ENCODE measurements around the gene PKD1. TPM values are rescaled to one million over a fixed set of nuclear protein-coding genes. Genes with fewer than 3 reads are reported as not detected.

PKD1 gene
- total and polyA plus RNA-seq, 2 experiments from 2014 or later = 35.9 to 60.6 TPM

DNA sequence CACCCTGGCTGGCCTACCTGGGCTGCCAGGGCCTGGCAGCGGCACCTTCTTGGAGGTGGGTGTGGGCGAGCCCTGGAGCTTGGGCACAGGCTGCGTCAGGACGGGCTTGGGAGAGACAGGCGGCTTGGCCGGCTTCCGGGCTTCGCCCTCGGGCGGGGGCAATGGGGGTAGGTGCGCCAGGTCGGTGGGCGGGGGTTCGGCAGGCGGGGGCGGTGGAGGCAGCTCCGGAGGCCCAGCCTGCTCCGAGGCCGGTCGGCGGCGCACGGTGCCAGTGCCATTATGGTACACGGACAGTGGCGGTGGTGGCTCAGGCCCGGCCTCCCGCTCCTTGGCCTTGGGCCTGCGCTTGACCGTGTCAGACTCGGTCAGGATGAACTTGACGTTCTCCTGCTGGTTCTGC lies 43.9 kb upstream of the PKD1 start:
- no peaks in the 10 kb centered on the region for H3K27me3 ChIP-seq
- no peaks in the 10 kb centered on the region for H3K9me3 ChIP-seq (ENCODE audit: low read depth)
- H3K36me3 ChIP-seq (replicated peaks; ENCODE audit: insufficient read depth, low read depth) = no peaks in the 10 kb centered on the region
- no peak overlapping the region for H2AFZ ChIP-seq
- TF ChIP-seq, protein P1, sequence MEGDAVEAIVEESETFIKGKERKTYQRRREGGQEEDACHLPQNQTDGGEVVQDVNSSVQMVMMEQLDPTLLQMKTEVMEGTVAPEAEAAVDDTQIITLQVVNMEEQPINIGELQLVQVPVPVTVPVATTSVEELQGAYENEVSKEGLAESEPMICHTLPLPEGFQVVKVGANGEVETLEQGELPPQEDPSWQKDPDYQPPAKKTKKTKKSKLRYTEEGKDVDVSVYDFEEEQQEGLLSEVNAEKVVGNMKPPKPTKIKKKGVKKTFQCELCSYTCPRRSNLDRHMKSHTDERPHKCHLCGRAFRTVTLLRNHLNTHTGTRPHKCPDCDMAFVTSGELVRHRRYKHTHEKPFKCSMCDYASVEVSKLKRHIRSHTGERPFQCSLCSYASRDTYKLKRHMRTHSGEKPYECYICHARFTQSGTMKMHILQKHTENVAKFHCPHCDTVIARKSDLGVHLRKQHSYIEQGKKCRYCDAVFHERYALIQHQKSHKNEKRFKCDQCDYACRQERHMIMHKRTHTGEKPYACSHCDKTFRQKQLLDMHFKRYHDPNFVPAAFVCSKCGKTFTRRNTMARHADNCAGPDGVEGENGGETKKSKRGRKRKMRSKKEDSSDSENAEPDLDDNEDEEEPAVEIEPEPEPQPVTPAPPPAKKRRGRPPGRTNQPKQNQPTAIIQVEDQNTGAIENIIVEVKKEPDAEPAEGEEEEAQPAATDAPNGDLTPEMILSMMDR (IDR thresholded peaks at IDR 0.05; ENCODE audit: poor library complexity) = no peak
- TF ChIP-seq EZH2 (IDR thresholded peaks at IDR 0.05; ENCODE audit: borderline replicate concordance) = no peak
- TF ChIP-seq EZH2phosphoT487 (IDR thresholded peaks at IDR 0.05; ENCODE audit: low read depth, severe bottlenecking, unreplicated experiment) = no peak
- no peaks in the 10 kb centered on the region for H3K4me1 ChIP-seq (ENCODE audit: insufficient read depth)
- no peak overlapping the region for H3K4me2 ChIP-seq
- 97% methylated on average over 14 of the region's 31 CpGs for WGBS (ENCODE audit: low lambda C conversion rate, missing lambda C conversion rate)
- H3K79me2 ChIP-seq = no peaks in the 10 kb centered on the region
- H3K27ac ChIP-seq = no peak overlapping the region
- H4K20me1 ChIP-seq (ENCODE audit: insufficient read depth, poor library complexity, severe bottlenecking) = no peaks in the 10 kb centered on the region
- H3K4me3 ChIP-seq = no peak overlapping the region
- DNase-seq (ENCODE audit: low spot score) = no peak
- H3K9me2 ChIP-seq (replicated peaks; ENCODE audit: insufficient read depth) = no peaks in the 10 kb centered on the region

DNA sequence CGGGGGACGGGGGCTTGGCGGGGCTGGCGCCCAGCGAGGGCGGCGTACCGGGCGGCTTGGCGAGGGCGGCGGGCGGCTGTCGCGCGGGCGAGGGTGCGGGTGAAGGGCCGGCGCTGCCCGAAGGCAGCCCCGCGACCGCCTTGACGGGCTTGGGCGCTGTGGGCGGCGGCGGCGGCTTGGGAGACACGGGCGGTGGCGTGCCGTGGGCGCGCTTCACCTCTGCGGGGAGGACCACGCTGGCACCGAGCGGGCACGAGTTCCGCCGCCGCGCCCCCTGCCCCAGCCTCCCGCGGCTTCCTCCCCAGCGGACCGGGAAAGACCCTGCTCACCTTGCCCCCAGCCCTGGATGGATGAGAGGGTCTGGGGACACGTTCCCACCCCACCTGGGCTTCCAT lies 43.4 kb upstream of the PKD1 start:
- DNase-seq (ENCODE audit: low spot score) = no peak
- Histone ChIP-seq H4K20me1 (ENCODE audit: insufficient read depth, poor library complexity, severe bottlenecking) (no peaks in the 10 kb centered on the region), H3K27ac (no peak overlapping the region), H3K79me2 (no peaks in the 10 kb centered on the region), H3K9me3 (ENCODE audit: low read depth) (no peaks in the 10 kb centered on the region), H3K36me3 (replicated peaks; ENCODE audit: insufficient read depth, low read depth) (no peaks in the 10 kb centered on the region), H2AFZ (no peak overlapping the region), H3K4me2 (no peak overlapping the region), H3K27me3 (no peaks in the 10 kb centered on the region), H3K4me1 (ENCODE audit: insufficient read depth) (no peaks in the 10 kb centered on the region), H3K9me2 (replicated peaks; ENCODE audit: insufficient read depth) (no peaks in the 10 kb centered on the region), H3K4me3 (no peak overlapping the region)
- 90% methylated on average over 5 of the region's 50 CpGs for WGBS (ENCODE audit: low lambda C conversion rate, missing lambda C conversion rate)
- no peak for TF ChIP-seq EZH2 (IDR thresholded peaks at IDR 0.05; ENCODE audit: borderline replicate concordance)
- TF ChIP-seq EZH2phosphoT487 (IDR thresholded peaks at IDR 0.05; ENCODE audit: low read depth, severe bottlenecking, unreplicated experiment) = no peak

DNA sequence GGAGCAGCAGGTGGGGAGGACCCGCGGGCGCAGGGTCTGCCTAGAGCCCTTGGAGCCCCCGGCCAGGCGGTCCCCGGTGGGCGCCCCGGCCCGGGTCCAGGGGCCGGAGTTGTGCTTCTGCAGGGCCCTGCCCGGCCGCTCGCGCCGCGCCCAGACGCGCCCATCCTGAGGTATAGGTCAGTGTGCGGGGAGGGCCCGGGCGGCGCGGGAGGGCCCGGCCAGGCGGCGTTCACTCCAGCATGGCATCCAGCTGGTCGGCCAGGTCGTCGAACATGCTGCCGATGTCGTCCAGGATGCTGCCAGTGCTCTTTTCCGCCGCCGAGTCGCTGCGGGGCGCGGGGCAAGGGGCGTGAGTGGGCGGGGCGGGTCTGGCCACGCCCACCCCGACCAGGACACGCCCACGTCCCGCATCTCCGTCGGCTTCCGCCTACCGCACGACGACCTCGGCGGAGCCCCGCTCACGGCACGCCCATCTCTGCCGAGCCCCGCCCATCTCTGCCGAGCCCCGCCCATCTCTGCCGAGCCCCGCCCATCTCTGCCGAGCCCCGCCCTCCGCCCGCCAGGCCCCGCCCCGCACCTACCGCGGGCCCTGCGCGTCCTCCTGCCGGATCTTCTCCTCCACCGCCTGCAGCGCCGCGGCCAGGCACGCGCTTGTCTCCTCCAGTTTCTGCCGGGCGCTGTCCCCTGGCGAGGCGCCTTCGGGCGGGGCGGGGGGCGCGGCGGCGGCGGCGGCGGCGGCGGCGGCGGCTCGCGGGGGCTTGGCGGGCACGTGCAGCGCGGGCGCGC lies 42.8 kb upstream of the PKD1 start:
- DNase-seq (ENCODE audit: low spot score) = no peak
- H3K4me3 ChIP-seq = no peak overlapping the region
- no peaks in the 10 kb centered on the region for H3K36me3 ChIP-seq (replicated peaks; ENCODE audit: insufficient read depth, low read depth)
- no peaks in the 10 kb centered on the region for H3K9me2 ChIP-seq (replicated peaks; ENCODE audit: insufficient read depth)
- H3K27ac ChIP-seq = no peak overlapping the region
- no peaks in the 10 kb centered on the region for H4K20me1 ChIP-seq (ENCODE audit: insufficient read depth, poor library complexity, severe bottlenecking)
- WGBS (ENCODE audit: low lambda C conversion rate, missing lambda C conversion rate) = 78% methylated on average over 28 of the region's 106 CpGs
- H2AFZ ChIP-seq = no peak overlapping the region
- no peaks in the 10 kb centered on the region for H3K9me3 ChIP-seq (ENCODE audit: low read depth)
- H3K79me2 ChIP-seq = no peaks in the 10 kb centered on the region
- no peak overlapping the region for H3K4me2 ChIP-seq
- TF ChIP-seq EZH2phosphoT487 (IDR thresholded peaks at IDR 0.05; ENCODE audit: low read depth, severe bottlenecking, unreplicated experiment) (no peak), EZH2 (IDR thresholded peaks at IDR 0.05; ENCODE audit: borderline replicate concordance) (no peak)
- TF ChIP-seq, protein P1 (IDR thresholded peaks at IDR 0.05; ENCODE audit: poor library complexity) = no peak
- no peaks in the 10 kb centered on the region for H3K27me3 ChIP-seq
- no peaks in the 10 kb centered on the region for H3K4me1 ChIP-seq (ENCODE audit: insufficient read depth)

DNA sequence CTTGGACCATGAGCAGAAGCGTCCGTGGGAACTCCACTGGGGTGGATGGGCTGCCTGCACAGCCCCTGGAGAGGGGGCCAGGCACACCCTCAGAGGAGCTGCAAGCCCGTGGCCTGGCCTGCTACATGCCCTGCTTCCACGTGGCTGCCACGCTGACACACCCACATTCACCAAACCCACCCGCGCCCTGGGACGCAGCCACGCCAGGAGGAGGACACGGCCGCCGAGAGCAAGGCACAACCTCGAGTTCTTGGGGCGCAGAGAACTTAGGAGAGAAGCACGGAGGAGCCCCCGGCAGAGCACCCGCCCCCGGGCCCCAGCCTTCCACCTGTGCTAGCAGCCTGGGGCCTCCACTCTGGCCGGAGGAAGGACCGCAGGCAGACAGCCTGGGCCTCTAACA lies 41.9 kb upstream of the PKD1 start:
- Histone ChIP-seq H2AFZ (no peak overlapping the region), H3K4me1 (ENCODE audit: insufficient read depth) (no peaks in the 10 kb centered on the region), H3K4me2 (no peak overlapping the region), H3K4me3 (no peak overlapping the region), H3K36me3 (replicated peaks; ENCODE audit: insufficient read depth, low read depth) (no peaks in the 10 kb centered on the region), H3K79me2 (no peaks in the 10 kb centered on the region), H3K27me3 (no peaks in the 10 kb centered on the region), H4K20me1 (ENCODE audit: insufficient read depth, poor library complexity, severe bottlenecking) (no peaks in the 10 kb centered on the region), H3K27ac (no peak overlapping the region), H3K9me2 (replicated peaks; ENCODE audit: insufficient read depth) (no peaks in the 10 kb centered on the region), H3K9me3 (ENCODE audit: low read depth) (no peaks in the 10 kb centered on the region)
- no peak for TF ChIP-seq EZH2phosphoT487 (IDR thresholded peaks at IDR 0.05; ENCODE audit: low read depth, severe bottlenecking, unreplicated experiment)
- no peak for TF ChIP-seq EZH2 (IDR thresholded peaks at IDR 0.05; ENCODE audit: borderline replicate concordance)
- TF ChIP-seq, protein P1 (IDR thresholded peaks at IDR 0.05; ENCODE audit: poor library complexity) = no peak
- no peak for DNase-seq (ENCODE audit: low spot score)
- 97% methylated on average over 18 of the region's 20 CpGs for WGBS (ENCODE audit: low lambda C conversion rate, missing lambda C conversion rate)
